PFSK-1 (cell line): Measurements from ENCODE around the gene AP2B1.

Source experiments
- FOXP2 ChIP-seq: optimal IDR thresholded peaks from 2 replicates; pipeline ENCODE3; 2011; ENCODE audit warnings: borderline replicate concordance, control low read depth, inconsistent platforms; ENCODE audit not compliant: insufficient read depth; ENCODE audit errors: extremely low read length, extremely low read depth
- POLR2AphosphoS5 ChIP-seq: IDR thresholded peaks from 2 replicates; pipeline ENCODE4 v1.6.1; 2012; ENCODE audit warnings: low read depth, mild to moderate bottlenecking, control low read depth, low read length, moderate library complexity
- REST ChIP-seq, 2 experiments: IDR thresholded peaks; 2 replicates each; pipeline versions ENCODE4 v1.6.1 to v1.8.0; 2011 to 2012; ENCODE audit warnings: low read depth in 2 of 2, low read length in 2 of 2, control low read depth in 1 of 2, inconsistent platforms in 1 of 2, mild to moderate bottlenecking in 1 of 2, moderate library complexity in 1 of 2; ENCODE audit not compliant: insufficient read depth in 1 of 2
- SIN3A ChIP-seq: IDR thresholded peaks from 2 replicates; pipeline ENCODE4 v1.6.1; 2012; ENCODE audit warnings: mild to moderate bottlenecking, low read length, moderate library complexity, borderline replicate concordance; ENCODE audit not compliant: insufficient read depth
- TAF1 ChIP-seq: IDR thresholded peaks from 2 replicates; pipeline ENCODE4 v1.6.1; 2012; ENCODE audit warnings: low read length, control low read depth, borderline replicate concordance; ENCODE audit not compliant: insufficient read depth

GRCh38 chr17:35569405-35569804, 17.7 kb upstream of the AP2B1 start:
- no peak for TF ChIP-seq REST (IDR thresholded peaks at IDR 0.05; ENCODE audit: insufficient read depth in 1 of 2, low read depth in 2 of 2, low read length in 2 of 2)
- no peak for TF ChIP-seq POLR2AphosphoS5
- no peak for TF ChIP-seq TAF1
- no peak for TF ChIP-seq SIN3A
- TF ChIP-seq FOXP2, result no peak
